GM19023 (cell line): ENCODE data around the gene C4orf50.
"Not testable (repeated sequence)": the region's sequence is repeated elsewhere in the genome, so short reads cannot be mapped to it uniquely, and the experiment has no call there.

Experiments
- ATAC-seq: cut with Tn5 transposase; IDR thresholded peaks from one replicate; pipeline ENCODE4 v1.9.1; 2021; ENCODE audit warnings: mild to moderate bottlenecking, moderate library complexity; ENCODE audit not compliant: unreplicated experiment

C4orf50 gene

DNA sequence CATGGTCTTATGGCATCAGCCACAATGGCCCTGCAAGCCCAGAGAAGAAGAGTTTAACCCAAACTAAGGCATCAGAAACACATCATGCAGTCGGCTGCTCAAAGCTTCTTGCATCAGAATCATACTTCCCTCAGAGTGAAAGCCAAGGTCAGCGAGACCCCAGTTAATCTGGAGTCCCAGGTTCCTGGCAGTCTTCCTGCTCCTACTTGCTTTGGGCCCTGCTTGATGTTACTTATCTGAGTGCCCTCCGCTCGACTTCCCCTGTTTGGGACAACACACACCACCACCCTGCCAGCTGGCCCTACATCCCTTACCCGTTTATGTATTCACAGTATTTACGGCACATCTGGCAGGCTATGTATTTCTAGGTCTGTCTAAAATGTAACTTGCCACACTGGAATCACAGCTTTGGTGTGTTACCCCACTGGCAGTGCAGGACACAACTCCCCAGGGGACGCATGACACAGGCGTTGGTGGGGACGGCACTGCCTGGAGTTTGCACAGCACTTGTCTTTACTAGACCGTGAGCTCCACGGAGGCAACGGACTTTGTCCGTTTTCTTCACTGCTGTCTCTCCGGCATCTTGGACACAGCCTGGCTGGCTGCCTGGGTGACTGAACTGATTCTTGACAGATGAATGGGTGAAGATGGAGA is 148.1 kb downstream of the C4orf50 start:
- no peak for ATAC-seq

DNA sequence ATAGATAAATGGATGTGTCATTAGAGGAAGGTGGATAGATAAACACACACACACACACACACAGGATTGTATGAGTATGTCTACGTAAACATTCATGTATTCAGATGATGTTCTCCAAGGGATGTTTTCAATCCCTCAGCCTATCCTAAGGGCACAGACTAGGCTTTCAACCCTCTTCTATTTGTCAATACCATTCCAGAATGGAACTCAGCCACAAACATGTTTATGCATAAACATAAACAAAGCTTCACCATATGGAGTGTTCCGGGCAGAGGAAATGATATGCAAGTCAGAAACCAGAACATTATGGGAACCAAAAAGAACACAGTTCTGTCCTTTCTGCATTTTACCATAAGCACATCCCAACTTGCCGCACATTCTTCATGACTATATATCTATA is 150.4 kb downstream of the C4orf50 start:
- no peak for ATAC-seq

DNA sequence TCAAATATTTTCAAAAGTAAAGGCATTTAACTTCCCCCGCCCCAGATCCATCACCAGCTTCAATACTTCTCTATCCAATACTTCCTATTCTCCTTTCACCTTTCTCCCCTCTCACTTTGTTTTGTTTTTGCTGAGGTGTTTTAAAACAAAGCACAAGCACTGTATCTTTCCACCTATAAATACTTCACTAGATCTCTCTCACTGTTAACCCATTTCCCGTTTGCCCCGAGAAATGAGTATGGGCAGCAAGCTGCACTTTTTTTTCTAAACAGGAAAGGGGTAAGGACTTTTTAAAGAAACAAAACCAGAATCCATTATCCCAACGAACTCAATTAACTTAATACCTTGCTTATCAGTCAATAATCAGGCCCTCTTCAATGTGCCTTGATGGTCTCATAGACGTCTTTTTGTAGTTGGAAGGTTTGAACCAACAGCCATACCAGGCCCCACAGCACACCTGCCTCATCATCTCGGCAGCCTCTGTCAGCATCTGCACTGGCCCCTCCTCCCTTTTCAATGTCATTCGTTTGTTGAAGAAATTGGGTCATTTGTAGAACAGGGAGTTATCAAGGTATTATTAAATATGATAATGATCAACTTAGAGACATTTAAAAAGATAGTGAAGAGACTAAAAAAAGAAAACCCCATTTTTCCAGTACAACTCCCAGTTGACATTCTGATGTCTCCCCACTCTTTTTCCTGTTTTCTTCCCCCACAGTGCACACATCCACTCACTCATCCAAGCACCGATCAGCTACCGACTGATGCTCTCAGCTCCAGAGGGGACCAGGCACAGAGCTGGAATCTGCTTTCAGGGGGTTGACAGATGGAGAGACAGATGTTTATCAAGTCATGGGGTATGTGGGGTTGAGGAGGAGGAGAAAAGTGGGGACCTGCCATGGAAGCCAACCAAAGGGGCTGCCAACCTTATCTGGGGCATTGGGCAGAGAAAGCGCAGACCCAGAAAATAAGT is 151.1 kb downstream of the C4orf50 start:
- no peak for ATAC-seq

DNA sequence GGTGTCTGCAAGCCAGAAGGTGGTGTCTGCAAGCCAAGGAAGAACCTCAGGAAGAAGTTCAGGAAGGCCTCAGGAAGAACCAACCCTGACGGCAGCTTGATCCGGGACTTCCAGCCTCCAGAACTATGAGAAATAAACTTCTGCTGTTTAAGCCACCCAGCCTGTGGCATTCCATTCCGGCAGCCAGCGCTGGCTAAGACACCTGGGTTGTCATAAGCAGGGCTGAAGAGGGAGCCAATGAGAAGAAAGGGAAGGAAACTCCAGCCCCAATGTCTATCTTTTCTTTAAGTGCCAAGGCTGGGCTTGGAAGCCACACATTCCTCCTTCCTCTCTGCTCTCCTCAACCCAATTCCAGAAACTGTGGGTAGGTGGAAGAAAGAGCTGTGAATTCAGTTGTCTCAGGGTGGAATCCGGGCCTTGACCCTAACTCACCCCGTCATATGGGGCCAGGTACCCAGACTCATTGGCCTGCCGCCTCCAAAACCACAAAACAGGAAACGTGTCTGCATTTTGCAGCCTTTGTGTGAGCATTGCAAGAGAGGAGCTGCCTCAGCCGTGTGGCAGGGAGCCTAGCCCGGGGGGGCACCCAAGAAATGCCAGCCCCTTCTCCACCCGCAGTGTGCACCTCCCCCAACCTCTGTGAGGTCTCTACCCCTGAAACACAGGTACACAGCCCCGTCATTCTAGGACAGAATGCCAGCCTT is 152.2 kb downstream of the C4orf50 start:
- no peak for ATAC-seq

DNA sequence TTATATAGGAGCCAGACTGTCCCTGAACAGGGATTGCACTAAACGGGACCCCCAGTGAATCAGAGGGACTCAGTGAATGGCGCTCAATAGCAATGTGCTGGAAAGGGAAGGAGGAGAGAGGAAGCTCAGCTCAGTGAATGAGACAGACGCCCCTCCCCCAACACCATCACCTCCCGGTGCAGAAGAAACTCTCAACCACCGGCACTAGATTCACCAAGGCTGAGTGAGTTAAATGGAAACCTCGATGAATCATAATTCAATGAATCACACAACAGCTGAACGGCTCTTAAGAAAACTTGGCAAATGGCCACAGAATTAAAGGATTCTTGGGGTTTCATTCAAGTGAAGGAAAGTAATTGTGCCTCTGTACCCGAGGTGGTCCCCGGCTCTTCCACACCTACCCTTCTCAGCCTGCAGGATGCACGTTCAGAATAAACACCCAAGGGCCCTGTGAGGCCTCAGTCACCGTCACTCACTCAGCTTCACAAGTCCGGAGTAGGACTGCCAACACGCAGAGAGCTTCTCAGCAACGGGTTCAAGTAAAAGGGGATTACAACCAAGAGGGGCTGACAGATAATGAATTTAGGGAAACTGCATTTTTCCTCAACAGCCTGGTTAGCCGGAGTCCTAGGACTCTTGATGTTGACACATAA is 154.6 kb downstream of the C4orf50 start:
- no peak for ATAC-seq

DNA sequence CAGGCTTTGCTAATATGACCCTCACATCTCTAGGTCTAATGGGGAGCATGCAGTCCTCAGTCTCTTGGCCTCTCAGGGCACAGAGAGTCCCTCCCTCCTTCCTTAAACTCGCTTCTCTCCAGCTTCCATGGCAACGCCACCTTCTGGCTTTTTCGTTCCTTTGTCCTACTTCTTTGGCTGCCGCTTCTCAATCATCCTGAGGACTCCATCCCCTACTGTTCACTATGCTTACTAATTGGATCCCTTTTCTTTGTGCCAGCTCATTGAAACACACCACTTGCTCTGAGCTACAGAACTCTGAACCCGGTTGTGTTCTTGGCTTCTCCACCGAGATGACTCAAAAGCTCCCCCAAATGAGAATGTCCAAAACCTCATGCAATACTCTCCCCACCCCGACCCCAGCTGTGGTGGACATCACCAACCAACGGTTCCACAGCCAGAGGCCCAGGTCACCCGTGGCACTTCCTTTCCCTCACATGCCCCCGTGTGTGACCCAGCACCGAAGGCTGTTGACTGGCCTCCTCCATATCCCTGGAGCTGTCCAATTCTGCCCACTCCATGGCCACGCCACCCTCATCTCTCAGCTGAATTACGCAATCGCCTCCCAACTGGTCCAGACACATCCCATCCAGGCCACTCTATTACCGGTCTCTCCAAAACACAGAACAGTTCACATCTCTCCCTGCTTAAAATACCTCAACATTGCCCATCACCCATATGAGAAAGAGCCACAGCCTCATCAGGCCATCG is 160.0 kb downstream of the C4orf50 start:
- ATAC-seq: no peak

DNA sequence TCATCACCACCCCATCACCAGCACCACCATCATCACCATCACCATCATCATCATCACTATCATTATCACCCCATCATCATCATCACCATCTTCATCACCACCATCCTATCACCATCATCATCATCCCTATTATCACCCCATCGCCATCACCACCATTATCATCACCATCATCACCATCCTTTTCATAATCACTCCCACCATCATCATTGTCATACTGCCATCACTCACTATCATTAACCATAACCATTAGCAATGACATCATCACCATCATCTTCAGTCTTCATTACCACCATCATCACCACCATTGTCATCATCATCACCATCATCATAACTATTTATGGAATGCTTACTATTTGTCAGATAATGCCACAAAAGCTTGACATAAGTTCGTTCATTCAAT is 161.0 kb downstream of the C4orf50 start:
- no peak for ATAC-seq

DNA sequence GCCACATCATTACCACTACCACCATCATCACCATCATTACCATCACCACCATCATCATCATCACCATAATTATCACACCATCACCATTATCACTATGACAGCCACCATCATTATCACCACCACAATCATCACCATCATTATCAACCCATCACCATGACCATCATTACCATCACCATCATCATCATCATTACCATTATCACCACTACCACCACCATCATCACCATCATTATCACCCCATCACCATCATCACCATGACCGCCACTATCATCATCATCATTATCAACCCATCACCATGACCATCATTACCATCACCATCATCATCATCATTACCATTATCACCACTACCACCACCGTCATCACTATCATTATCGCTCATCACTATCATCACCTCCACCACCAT is 161.9 kb downstream of the C4orf50 start:
- ATAC-seq: not testable (repeated sequence)

DNA sequence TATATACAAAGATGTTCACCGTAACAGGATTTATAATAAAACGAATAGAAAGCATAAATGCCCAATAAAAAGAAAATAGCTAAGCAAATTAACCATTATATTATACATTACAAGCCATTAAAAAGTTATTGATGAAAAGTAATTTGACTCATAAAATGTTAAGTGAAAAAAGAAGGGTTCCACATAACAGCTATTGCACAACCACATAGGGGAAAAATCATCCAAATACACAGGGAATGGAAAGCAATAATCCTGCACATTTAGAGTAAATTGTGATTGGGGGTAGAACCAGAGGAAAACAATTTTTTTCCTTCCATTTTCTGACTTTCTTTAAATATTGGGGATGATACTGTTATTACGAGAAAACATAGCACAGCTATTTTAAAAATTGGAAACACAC is 163.3 kb downstream of the C4orf50 start:
- no peak for ATAC-seq

DNA sequence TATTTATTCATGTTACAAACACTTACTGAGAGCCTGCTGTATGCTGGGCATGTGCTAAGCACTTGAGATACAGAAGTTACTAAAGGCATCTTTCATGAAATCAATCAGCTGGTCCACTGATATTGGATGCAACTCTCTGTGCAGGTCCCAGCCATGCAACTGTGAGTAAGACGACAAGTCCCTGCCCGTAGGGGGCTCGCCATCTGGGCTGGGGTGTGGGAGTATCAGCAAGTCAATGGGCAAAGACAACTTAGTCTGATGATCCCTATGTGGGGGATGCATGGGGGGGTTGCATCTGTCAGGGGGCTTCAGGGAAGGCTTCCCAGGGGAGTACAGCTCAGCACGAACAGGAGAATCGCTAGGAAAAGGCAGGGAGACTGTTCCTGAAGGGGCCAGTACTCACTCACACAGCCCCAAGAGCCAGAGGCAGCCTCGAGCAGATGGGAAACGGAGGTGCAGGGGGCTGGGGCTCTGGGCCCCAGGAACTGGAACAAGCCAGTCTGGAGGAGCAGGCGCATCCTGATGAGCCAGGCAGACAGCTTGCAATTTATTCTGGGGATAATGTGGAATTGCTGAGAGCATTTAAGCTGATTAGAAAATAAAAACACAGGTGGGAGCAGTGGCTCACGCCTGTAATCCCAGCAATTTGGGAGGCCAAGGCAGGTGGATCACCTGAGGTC is 165.6 kb downstream of the C4orf50 start:
- ATAC-seq: no peak

DNA sequence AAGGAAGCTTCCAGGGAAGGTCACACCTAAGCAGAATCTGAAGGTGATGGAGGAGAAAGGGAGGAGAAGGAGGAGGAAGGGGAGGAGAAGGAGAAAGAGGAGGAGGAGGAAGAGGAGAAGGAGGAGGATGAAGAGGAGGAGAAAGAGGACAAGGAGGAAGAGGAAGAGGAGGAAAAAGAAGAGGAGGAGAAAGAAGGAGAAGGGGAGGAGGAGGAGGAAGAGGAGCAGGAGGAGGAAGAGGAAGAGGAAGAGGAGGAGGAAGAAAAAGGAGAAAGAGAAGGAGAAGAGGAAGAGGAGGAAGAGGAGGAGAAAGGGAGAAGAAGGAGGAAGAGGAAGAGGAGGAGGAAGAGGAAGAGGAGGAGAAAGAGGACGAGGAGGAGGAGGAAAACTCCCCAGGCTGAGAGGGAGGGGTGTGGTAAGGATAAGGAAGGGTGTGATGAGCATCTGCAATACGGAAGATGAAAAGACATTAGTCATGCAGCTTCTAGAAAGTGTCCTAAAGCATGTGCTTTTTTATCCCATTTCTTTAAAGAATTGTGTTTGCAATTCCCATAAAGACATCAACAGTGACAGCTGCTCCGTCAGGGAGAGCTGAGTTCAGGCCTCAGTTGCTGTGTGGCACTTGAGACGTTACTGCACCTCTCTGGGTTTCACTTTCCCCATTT is 166.5 kb downstream of the C4orf50 start:
- ATAC-seq: no peak
